ENCODE results near the gene PXYLP1.

PXYLP1 gene

DNA sequence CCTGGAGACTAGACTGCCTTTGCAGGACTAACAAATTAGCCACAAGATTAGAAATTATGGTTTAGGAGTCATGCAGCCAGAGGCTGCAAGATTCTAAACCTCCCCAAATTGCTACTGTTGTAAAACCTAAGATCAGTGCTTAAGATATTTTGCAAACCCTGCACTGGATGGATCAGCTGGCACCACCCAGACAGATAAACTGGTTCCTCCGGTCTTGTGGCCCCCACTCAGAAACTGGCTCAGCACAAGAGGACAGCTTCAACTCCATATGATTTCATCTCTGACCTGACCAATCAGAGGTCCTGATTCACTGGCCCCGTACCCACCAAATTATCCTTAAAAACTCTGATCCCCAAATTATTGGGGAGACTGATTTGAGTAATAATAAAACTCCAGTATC lies 19.5 kb upstream of the PXYLP1 start:
- H3K4me3 Mint-ChIP-seq, result no peak overlapping the region
- H3K4me1 Mint-ChIP-seq, result peaks cover 3% of the 10 kb centered on the region
- no peak for DNase-seq
- TF ChIP-seq, protein P1, sequence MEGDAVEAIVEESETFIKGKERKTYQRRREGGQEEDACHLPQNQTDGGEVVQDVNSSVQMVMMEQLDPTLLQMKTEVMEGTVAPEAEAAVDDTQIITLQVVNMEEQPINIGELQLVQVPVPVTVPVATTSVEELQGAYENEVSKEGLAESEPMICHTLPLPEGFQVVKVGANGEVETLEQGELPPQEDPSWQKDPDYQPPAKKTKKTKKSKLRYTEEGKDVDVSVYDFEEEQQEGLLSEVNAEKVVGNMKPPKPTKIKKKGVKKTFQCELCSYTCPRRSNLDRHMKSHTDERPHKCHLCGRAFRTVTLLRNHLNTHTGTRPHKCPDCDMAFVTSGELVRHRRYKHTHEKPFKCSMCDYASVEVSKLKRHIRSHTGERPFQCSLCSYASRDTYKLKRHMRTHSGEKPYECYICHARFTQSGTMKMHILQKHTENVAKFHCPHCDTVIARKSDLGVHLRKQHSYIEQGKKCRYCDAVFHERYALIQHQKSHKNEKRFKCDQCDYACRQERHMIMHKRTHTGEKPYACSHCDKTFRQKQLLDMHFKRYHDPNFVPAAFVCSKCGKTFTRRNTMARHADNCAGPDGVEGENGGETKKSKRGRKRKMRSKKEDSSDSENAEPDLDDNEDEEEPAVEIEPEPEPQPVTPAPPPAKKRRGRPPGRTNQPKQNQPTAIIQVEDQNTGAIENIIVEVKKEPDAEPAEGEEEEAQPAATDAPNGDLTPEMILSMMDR (IDR thresholded peaks at IDR 0.05), result no peak
- no peak overlapping the region for H3K27ac Mint-ChIP-seq
- H3K36me3 Mint-ChIP-seq (ENCODE audit: low read depth), result no peaks in the 10 kb centered on the region
- H3K9me3 Mint-ChIP-seq, result peaks cover 8% of the 10 kb centered on the region
- H3K27me3 Mint-ChIP-seq (ENCODE audit: low read depth, poor library complexity), result no peaks in the 10 kb centered on the region

GRCh38 chr3:141212555-141212954 lies 19.1 kb upstream of the PXYLP1 start:
- H3K9me3 Mint-ChIP-seq, result peaks cover 8% of the 10 kb centered on the region
- H3K27me3 Mint-ChIP-seq (ENCODE audit: low read depth, poor library complexity), result no peaks in the 10 kb centered on the region
- TF ChIP-seq, protein P1 (IDR thresholded peaks at IDR 0.05), result no peak
- H3K4me3 Mint-ChIP-seq, result no peak overlapping the region
- peaks cover 3% of the 10 kb centered on the region for H3K4me1 Mint-ChIP-seq
- DNase-seq, result no peak
- no peak overlapping the region for H3K27ac Mint-ChIP-seq
- no peaks in the 10 kb centered on the region for H3K36me3 Mint-ChIP-seq (ENCODE audit: low read depth)

DNA sequence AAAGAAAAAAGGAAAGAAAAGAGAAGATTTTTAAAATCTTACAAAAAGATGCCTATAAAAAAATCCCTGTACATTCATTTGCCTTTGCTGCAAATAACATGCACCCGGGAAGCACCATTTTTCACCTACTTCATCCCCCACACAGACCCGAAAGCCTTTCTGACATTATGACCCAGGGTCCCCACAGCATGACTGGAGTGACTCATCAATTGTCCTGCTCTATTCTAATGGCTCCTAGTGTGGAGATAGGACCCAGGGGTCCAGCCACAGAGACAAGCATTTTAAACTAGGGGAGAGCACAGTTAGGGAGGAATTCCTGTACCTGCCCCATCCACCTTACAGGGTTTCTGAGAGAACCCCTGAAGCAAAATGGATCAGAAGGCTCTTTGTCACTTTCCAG lies 14.7 kb upstream of the PXYLP1 start:
- H3K4me1 Mint-ChIP-seq, result peaks cover 3% of the 10 kb centered on the region
- H3K4me3 Mint-ChIP-seq, result no peak overlapping the region
- no peak overlapping the region for H3K27ac Mint-ChIP-seq
- H3K9me3 Mint-ChIP-seq, result peaks cover 13% of the 10 kb centered on the region
- H3K27me3 Mint-ChIP-seq (ENCODE audit: low read depth, poor library complexity), result peaks cover 13% of the 10 kb centered on the region
- TF ChIP-seq, protein P1 (IDR thresholded peaks at IDR 0.05), result no peak
- H3K36me3 Mint-ChIP-seq (ENCODE audit: low read depth), result no peaks in the 10 kb centered on the region
- DNase-seq, result no peak

GRCh38 chr3:141217389-141217788 lies 14.2 kb upstream of the PXYLP1 start:
- TF ChIP-seq, protein P1 (IDR thresholded peaks at IDR 0.05), result no peak
- DNase-seq, result no peak
- peaks cover 3% of the 10 kb centered on the region for H3K4me1 Mint-ChIP-seq
- no peaks in the 10 kb centered on the region for H3K36me3 Mint-ChIP-seq (ENCODE audit: low read depth)
- H3K4me3 Mint-ChIP-seq, result no peak overlapping the region
- no peak overlapping the region for H3K27ac Mint-ChIP-seq
- peaks cover 13% of the 10 kb centered on the region for H3K27me3 Mint-ChIP-seq (ENCODE audit: low read depth, poor library complexity)
- H3K9me3 Mint-ChIP-seq, result peaks cover 15% of the 10 kb centered on the region

- TF ChIP-seq, protein P1 (IDR thresholded peaks at IDR 0.05), result no peak
- Mint-ChIP-seq H3K27me3 (ENCODE audit: low read depth, poor library complexity) (peaks cover 17% of the 10 kb centered on the region), H3K27ac (no peak overlapping the region), H3K9me3 (peaks cover 22% of the 10 kb centered on the region), H3K36me3 (ENCODE audit: low read depth) (peaks cover 2% of the 10 kb centered on the region), H3K4me3 (no peak overlapping the region), H3K4me1 (peaks cover 3% of the 10 kb centered on the region)
- DNase-seq, result no peak
These were observed 13.3 kb upstream of the PXYLP1 start for GRCh38 chr3:141218162-141218835.

DNA sequence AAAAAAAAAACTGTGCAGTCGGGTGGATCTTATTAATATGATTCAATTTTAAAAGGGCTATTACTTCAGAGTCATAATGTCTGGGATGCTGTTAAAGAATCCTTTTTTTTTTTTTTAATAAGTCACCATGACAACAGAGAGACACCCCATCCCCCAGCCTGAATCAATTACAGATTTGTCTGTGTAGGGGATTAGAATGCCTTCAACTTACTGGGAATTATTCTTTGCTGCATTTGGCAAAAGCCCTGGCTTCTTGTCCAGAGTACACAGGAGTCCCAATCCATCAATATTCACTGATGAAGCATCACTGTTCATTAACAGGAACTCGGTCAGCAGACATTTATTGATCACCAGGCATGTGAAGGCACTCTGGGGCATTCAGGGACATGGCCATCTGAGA lies 12.7 kb upstream of the PXYLP1 start:
- TF ChIP-seq, protein P1 (IDR thresholded peaks at IDR 0.05), result no peak
- DNase-seq, result no peak
- Mint-ChIP-seq H3K9me3 (peaks cover 25% of the 10 kb centered on the region), H3K4me1 (peaks cover 3% of the 10 kb centered on the region), H3K27me3 (ENCODE audit: low read depth, poor library complexity) (peaks cover 17% of the 10 kb centered on the region), H3K27ac (no peak overlapping the region), H3K4me3 (no peak overlapping the region), H3K36me3 (ENCODE audit: low read depth) (peaks cover 8% of the 10 kb centered on the region)
